GM10248 (cell line): ENCODE results near the gene NOVA1.

Source experiments
- CTCF ChIA-PET: fragments of 300-600 bp; sonication (Branson Sonifier 250); formaldehyde crosslinking; extraction: SDS; loops from one replicate; lab custom pipeline; 2021; ENCODE audit warnings: antibody characterized with exemption; lab: Yijun Ruan, JAX
- POLR2A ChIA-PET: fragments of 350-650 bp; sonication (Branson Sonifier 250); formaldehyde crosslinking; extraction: SDS; loops from one replicate; lab custom pipeline; 2020; ENCODE audit warnings: antibody characterized with exemption; lab: Yijun Ruan, JAX
- DNase-seq: peaks from one replicate; pipeline ENCODE4 v3.0.0; 2012; ENCODE audit errors: extremely low spot score
- TF ChIP-seq, protein P1 (sequence below): IDR thresholded peaks from 2 replicates; pipeline ENCODE4 v1.5.1; 2012; ENCODE audit warnings: mild to moderate bottlenecking, low read depth; ENCODE audit errors: extremely low read depth, missing control alignments, control extremely low read depth

NOVA1 gene

DNA sequence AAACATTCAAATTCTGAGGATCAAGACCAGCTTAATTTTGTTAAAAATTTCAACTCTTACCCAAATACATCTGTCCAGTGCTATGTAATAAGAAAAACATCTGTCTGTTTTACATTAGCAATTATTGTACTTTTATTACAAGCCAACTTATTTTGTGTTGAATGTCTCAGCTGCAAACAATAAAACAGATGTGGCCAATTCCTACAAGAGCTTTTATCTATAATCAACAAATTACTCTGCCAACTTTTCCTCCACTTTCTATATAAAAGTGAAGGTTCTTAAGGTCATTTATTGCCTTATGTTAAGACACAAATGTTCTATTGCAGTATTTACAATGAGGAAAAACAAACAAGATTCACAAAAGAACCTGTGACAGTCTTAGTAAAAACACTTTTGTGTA, 72.7 kb downstream of the NOVA1 start:
- ChIA-PET POLR2A (no interaction called here), CTCF (no interaction called here)
- DNase-seq, result no peak

DNA sequence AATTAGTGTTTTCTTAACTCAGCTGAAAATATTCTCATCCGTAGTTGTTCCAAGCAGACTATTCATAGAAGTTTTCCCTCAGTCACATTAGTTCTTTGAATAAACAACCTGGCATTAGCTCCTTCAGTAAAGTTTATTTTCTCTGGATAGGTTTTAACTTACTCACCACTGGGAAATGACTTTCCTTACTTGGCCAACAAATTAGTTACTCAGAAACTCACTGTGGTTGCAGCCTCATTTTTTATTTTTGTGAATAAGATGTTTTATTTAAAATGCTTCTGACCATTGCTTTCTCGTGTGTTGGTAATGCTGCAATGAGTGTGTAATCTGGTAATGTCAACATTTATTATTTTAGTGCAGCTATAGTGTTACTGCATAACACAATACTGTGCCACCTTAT, 74.9 kb downstream of the NOVA1 start:
- TF ChIP-seq, protein P1, sequence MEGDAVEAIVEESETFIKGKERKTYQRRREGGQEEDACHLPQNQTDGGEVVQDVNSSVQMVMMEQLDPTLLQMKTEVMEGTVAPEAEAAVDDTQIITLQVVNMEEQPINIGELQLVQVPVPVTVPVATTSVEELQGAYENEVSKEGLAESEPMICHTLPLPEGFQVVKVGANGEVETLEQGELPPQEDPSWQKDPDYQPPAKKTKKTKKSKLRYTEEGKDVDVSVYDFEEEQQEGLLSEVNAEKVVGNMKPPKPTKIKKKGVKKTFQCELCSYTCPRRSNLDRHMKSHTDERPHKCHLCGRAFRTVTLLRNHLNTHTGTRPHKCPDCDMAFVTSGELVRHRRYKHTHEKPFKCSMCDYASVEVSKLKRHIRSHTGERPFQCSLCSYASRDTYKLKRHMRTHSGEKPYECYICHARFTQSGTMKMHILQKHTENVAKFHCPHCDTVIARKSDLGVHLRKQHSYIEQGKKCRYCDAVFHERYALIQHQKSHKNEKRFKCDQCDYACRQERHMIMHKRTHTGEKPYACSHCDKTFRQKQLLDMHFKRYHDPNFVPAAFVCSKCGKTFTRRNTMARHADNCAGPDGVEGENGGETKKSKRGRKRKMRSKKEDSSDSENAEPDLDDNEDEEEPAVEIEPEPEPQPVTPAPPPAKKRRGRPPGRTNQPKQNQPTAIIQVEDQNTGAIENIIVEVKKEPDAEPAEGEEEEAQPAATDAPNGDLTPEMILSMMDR, result no peak
- CTCF ChIA-PET, result interaction anchor here (0.8 to 1.3 kb wide), 2 partner anchors 9 to 66 kb away, joined by 3 to 4 read pairs; no protein-coding TSS in a partner anchor
- DNase-seq, result no peak
- POLR2A ChIA-PET, result no interaction called here

More for the DNA sequence above, 72.7 kb downstream of the NOVA1 start:
- TF ChIP-seq, protein P1, result no peak

DNA sequence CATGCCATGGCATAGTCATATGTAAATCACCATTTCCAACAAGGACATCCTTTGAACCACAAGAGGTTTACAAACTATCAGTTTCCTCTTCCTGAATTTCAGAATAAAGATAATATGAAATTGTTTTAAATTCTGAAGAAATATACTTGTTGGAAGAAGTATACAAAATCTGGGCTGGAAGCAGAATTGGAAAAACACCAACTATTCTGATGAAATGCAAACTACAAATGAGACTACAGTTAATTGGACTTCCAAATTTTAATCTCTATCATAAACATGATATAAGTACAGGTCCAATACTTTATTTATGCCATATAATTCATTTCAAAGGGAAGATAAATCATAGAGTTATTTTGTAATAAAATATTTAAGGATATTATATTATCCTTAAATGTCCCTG, 80.1 kb downstream of the NOVA1 start:
- TF ChIP-seq, protein P1, result no peak
- CTCF ChIA-PET, result no interaction called here
- DNase-seq, result no peak
- POLR2A ChIA-PET, result no interaction called here

DNA sequence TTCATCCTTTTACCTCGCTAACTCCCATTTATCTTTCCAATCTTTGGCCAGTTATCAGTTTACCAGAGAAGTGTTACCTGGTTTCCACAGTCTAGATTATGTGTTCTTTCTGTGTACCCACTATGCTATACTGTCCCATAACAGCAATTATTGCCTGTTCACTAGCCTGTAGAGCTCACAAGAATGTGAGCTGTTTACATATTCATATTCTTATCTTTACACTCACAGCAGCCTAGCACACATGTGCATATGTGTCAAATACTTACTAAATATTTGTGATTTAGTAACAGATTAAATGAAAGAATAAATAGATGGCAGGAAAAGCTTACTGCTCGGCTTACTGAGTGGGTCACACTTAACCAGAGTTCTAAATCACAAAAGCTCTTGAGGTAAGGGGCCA, 97.8 kb downstream of the NOVA1 start:
- CTCF ChIA-PET, result interaction anchor here (1.6 kb wide), 1 partner anchor 8 kb away, joined by 3 read pairs; no protein-coding TSS in a partner anchor
- no peak for DNase-seq
- TF ChIP-seq, protein P1, result no peak
- POLR2A ChIA-PET, result no interaction called here

DNA sequence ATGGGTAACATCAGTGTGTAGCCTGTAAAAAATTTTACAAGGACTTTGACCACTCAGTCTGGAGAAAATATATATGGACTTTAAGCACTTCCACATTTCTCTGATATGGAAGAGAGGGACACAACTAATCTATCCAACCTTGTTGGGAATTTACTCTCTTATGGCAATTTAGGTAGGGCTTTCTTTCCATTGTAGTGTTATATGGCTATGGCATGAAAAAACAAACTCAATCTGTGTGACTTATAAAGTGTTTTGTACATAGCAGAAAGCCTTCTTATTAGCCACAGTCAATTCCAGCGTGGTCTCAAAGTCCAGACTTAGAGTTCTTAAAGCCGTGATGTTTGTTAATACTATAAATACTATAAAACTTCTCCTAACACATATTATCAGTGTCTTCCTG, 98.3 kb downstream of the NOVA1 start:
- ChIA-PET CTCF (no interaction called here), POLR2A (no interaction called here)
- DNase-seq, result no peak
- TF ChIP-seq, protein P1, result no peak

DNA sequence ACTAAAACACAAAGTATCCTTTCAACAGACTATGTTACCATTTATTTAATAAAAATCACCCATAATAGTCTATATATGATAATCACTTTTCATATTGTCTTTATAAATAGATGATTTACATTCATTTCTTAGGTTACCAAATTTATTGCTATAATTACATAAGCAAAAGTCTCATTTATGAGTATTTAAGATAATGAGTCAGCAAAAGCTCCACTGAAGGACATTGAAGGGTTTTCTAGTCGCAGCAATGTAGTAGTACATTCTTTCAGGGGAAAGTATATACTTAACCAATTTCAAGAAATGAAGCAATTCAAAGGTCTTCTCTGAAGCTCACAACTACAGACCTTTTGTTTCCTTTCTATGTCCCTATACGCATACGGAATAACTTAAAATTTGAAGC, 110.9 kb downstream of the NOVA1 start:
- DNase-seq, result no peak
- TF ChIP-seq, protein P1, result no peak
- ChIA-PET POLR2A (no interaction called here), CTCF (no interaction called here)
